Activated T-cell treated with anti-CD3 and anti-CD28 coated beads, Interleukin-2, amount 50 U/mL, for 24 hours (primary cell): ENCODE data around the gene PHKB.

ENCODE experiments used
- DNase-seq: peaks from one replicate; pipeline ENCODE4 v3.0.0-alpha.2; 2020
- H3K27ac Mint-ChIP-seq: 2 replicates; pipeline ENCODE4 v1.8.0; 2020; ENCODE audit warnings: mild to moderate bottlenecking, mixed read lengths
- H3K27me3 Mint-ChIP-seq: 2 replicates; pipeline ENCODE4 v1.8.0; 2020; ENCODE audit warnings: mixed read lengths
- H3K36me3 Mint-ChIP-seq: 2 replicates; pipeline ENCODE4 v1.8.0; 2020; ENCODE audit warnings: low read depth, mixed read lengths
- H3K4me1 Mint-ChIP-seq: 2 replicates; pipeline ENCODE4 v1.8.0; 2020; ENCODE audit warnings: low read depth, mixed read lengths
- H3K4me3 Mint-ChIP-seq: 2 replicates; pipeline ENCODE4 v1.8.0; 2020; ENCODE audit warnings: mild to moderate bottlenecking, moderate library complexity, mixed read lengths
- H3K9me3 Mint-ChIP-seq: 2 replicates; pipeline ENCODE4 v1.8.0; 2020; ENCODE audit warnings: mixed read lengths

PHKB gene

GRCh38 chr16:47731252-47731651 is 270.1 kb downstream of the PHKB start:
- no peak overlapping the region for H3K27ac Mint-ChIP-seq
- H3K9me3 Mint-ChIP-seq: no peaks in the 10 kb centered on the region
- H3K4me3 Mint-ChIP-seq: no peak overlapping the region
- DNase-seq: no peak
- no peaks in the 10 kb centered on the region for H3K36me3 Mint-ChIP-seq
- H3K4me1 Mint-ChIP-seq: peaks cover 10% of the 10 kb centered on the region
- H3K27me3 Mint-ChIP-seq: peaks cover 13% of the 10 kb centered on the region

- Mint-ChIP-seq H3K36me3 (no peaks in the 10 kb centered on the region), H3K4me3 (no peak overlapping the region), H3K27ac (no peak overlapping the region), H3K9me3 (no peaks in the 10 kb centered on the region), H3K4me1 (peaks cover 10% of the 10 kb centered on the region), H3K27me3 (peaks cover 15% of the 10 kb centered on the region)
- DNase-seq: no peak
Measured at GRCh38 chr16:47732122-47732521, 271.0 kb downstream of the PHKB start.

GRCh38 chr16:47732523-47733111 is 271.5 kb downstream of the PHKB start:
- peak overlapping the region; percentile 81 for H3K27ac Mint-ChIP-seq
- DNase-seq: no peak
- H3K36me3 Mint-ChIP-seq: no peaks in the 10 kb centered on the region
- H3K9me3 Mint-ChIP-seq: no peaks in the 10 kb centered on the region
- peak overlapping the region; percentile 23 for H3K4me3 Mint-ChIP-seq
- peaks cover 15% of the 10 kb centered on the region for H3K27me3 Mint-ChIP-seq
- H3K4me1 Mint-ChIP-seq: peaks cover 10% of the 10 kb centered on the region

- Mint-ChIP-seq H3K36me3 (no peaks in the 10 kb centered on the region), H3K4me1 (peaks cover 10% of the 10 kb centered on the region), H3K9me3 (peaks cover 7% of the 10 kb centered on the region), H3K4me3 (no peak overlapping the region), H3K27ac (no peak overlapping the region), H3K27me3 (peaks cover 10% of the 10 kb centered on the region)
- no peak for DNase-seq
Measured at GRCh38 chr16:47734081-47734857, 273.1 kb downstream of the PHKB start.

- DNase-seq: no peak
- H3K4me3 Mint-ChIP-seq: no peak overlapping the region
- no peaks in the 10 kb centered on the region for H3K36me3 Mint-ChIP-seq
- H3K27me3 Mint-ChIP-seq: peaks cover 10% of the 10 kb centered on the region
- H3K9me3 Mint-ChIP-seq: peaks cover 7% of the 10 kb centered on the region
- peaks cover 10% of the 10 kb centered on the region for H3K4me1 Mint-ChIP-seq
- no peak overlapping the region for H3K27ac Mint-ChIP-seq
Measured at GRCh38 chr16:47734987-47735594, 274.0 kb downstream of the PHKB start.

GRCh38 chr16:47750371-47750770 is 289.2 kb downstream of the PHKB start:
- Mint-ChIP-seq H3K27ac (no peak overlapping the region), H3K36me3 (no peaks in the 10 kb centered on the region), H3K4me1 (no peaks in the 10 kb centered on the region), H3K9me3 (no peaks in the 10 kb centered on the region), H3K4me3 (no peak overlapping the region), H3K27me3 (peaks cover 12% of the 10 kb centered on the region)
- DNase-seq: no peak
